NCI-H1930 (cell line): ENCODE data around the gene QRSL1.
"Not testable (repeated sequence)": the region's sequence is repeated elsewhere in the genome, so short reads cannot be mapped to it uniquely, and the experiment has no call there.

ENCODE experiments used
- DNase-seq, 2 experiments: peaks; one replicate each; lab custom pipeline; 2025; lab: John Stamatoyannopoulos, UW

The QRSL1 gene, protein sequence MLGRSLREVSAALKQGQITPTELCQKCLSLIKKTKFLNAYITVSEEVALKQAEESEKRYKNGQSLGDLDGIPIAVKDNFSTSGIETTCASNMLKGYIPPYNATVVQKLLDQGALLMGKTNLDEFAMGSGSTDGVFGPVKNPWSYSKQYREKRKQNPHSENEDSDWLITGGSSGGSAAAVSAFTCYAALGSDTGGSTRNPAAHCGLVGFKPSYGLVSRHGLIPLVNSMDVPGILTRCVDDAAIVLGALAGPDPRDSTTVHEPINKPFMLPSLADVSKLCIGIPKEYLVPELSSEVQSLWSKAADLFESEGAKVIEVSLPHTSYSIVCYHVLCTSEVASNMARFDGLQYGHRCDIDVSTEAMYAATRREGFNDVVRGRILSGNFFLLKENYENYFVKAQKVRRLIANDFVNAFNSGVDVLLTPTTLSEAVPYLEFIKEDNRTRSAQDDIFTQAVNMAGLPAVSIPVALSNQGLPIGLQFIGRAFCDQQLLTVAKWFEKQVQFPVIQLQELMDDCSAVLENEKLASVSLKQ

GRCh38 chr6:106629103-106629858 lies at the start of gene QRSL1, which contains the start of gene RTN4IP1:
TSS of gene QRSL1 (plus strand) at chr6:106629578. CDS start at chr6:106629682, 104 bp downstream.
TSS of gene RTN4IP1 (minus strand) at chr6:106629498. CDS start at chr6:106629021, 477 bp downstream.
- peak; percentile 75 to 85 for DNase-seq

DNA sequence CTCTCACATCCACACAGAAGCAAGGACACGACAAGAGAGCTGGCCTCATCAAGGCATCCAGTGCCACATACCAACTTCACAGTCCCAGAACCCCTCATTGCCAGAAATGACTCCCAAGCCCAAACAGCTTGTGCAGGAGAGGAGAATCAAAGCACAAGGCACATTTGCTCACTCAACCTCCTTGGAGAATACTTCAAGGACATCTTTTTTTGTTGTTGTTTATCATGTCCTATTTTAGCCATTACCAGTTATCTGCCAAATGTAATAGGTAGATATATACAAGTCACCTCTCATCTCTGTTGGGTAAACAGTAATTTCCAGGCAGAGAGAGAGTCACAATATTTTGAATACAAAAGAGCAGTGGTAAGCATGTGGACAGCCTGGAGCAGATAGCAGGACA lies 47.9 kb upstream of the QRSL1 start:
- no peak for DNase-seq

DNA sequence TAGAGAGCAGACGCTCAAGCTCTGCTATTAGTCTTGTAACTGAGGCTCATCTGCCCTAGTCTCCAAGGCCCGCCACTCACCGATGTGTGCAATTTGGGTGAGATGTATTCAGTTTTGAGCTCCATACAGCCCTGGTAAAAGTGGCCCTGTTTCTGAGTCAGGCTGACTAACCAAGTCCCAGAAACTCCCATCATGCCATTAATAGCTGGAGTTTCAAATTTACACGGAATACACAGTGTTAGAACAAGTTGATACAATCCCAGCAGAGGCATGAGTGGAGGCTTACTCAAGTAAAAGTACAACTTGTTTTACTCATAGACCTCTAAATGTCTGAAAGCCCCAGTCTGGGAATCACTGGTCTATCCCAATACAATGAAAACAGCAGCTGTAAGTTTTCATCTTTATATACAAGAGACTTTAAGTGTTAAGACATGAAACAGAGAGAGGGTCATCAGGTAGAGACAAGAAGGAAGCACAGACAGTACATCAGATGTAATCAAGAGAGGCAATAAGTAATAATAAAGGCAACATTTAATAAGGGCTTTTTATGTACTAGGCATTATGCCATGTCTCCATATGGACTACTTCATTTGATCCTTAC lies 42.5 kb upstream of the QRSL1 start:
- DNase-seq: no peak

- not testable (repeated sequence) for DNase-seq
These were observed 40.4 kb upstream of the QRSL1 start for GRCh38 chr6:106588937-106589336.

DNA sequence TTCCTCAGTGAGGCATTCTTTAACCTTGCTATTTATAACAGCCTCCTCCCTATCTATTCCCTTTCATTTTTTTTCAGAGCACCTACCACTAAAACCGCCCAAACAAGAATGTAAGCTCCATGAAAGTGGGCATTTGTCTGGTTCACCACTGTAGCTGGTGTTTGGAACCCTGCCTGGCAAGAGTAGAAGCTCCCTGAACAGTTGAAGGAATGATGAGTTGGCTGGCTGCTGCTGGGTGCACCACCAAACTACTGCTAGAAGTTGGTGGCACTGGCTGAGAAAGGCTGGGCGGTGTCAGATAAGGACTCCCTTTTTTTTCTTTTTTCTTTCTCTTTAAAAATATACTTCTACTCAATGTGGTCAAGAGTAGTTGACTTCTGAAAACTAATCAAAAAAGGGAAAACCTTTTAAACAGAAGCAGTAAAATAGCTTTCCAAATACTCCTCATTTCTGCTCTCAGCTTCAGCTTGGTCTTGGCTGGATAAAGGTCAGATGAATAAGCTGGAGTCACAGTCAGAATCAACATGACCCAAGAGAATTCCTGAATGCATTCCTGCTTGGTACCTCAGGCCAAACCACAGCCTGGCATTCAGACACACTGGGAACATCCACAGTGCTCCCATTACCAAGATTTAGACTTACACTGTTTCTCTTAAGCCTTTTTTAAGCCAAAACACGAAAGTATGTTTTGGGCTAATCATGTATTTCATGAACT lies 38.1 kb upstream of the QRSL1 start:
- no peak for DNase-seq

DNA sequence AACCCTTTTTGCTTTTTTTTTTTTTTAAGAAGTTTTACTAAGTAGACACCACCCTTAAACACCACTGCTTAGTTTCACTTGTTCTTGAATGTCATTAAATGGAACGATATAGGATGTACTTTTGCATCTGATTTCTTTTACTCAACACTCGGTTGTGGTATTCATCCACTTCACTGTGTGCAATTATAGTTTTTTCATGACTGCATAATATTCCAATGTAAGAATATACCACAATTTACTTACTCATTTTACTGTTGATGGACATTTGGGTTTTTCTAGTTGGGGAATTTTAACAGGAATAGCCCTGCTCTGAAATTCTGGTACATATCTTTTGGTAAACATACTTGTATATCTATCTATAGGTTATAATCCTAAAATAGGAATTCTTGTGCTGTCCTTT lies 29.9 kb upstream of the QRSL1 start:
- no peak for DNase-seq

GRCh38 chr6:106600329-106600728 lies 29.0 kb upstream of the QRSL1 start:
- DNase-seq: no peak

- DNase-seq: no peak
These were observed 21.2 kb upstream of the QRSL1 start for GRCh38 chr6:106608080-106608668.

DNA sequence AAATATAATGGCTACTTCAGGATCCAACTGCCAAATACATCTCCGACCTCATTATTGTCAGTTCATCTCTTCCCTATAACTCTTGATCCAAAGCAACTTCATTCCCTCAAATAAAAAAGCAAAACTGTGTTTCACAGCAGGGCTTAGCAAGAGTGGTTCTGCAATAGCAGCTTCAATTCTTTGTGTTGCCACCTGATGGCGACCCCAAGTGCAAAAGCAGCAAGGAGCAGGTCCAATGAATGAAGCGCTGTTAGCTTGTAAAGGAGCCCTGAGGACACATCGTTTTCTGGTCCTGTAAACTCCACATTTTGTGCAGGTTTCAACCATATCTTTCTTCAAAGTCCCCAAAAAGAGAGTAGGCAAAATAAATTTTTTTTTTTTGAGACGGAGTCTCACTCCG lies 19.7 kb upstream of the QRSL1 start:
- DNase-seq: no peak

GRCh38 chr6:106611030-106611429 lies 18.3 kb upstream of the QRSL1 start:
- no peak for DNase-seq

DNA sequence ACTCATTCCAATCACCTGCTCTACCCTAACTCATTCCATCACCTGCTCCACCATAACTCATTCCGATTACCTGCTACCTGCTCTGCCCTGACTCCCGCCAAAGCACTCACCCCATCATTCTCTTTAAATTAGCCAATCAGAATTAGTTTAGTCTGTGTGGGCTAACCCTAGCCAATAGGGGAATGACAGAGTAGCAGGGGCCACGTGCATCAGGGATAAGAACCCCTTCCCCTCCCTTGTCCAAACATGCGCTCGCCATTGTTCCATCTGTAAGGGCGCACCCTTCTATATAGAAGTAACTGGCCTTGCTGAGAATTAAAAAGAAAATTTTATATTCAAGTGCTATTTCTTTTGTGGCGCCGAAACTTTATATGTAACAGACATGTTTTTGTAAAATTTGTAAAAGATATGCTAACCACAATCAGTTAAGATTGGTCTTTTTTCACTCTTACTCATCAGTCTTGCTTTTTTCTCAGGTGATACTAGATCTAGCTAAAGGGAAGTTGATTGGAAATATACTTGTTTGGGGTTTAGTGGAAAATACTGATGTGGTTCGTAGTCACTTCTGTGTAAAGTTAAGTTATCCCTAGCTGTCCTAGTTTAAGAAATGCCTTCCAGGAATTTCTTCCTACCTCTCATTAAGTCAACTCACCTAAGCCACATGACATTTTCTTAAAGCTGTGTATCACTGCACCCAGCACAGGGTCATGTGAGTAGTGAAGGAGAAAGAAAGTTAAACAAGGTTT lies 16.5 kb upstream of the QRSL1 start:
- DNase-seq: no peak

- DNase-seq: no peak
These were observed 15.8 kb upstream of the QRSL1 start for GRCh38 chr6:106613590-106613989.

- DNase-seq: no peak
These were observed 15.2 kb upstream of the QRSL1 start for GRCh38 chr6:106614166-106614565.

DNA sequence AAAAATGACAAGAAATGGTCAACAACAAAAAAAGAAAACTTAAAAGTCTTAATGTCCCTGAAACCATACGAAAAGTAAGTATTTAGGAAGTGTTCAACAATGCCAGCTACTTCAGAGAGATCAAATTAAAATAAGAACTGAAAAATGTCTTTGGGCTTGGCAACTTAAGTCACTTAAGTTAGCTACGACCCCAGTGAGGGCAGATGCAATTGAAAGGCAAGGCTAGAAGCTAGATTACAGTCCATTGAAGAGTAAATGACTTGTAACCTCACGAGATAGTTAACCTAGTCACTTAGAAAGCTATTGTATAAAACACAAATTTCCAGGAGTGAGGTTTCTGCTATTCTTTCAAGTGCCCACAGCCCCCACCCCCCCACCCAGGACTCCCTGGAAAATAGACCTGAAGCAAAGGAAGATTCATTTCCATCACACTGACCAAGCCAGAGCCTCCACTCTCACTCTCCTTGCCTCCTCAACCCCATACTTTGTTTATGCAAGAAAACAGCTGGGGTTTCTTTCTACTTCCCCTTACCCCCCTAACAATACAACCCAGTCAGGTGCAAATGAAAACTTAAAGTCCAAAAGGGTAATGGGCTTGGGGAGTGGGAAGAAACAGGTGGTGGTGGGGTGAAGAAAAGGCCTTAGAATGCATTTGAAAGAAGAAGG lies 14.7 kb upstream of the QRSL1 start:
- DNase-seq: no peak

DNA sequence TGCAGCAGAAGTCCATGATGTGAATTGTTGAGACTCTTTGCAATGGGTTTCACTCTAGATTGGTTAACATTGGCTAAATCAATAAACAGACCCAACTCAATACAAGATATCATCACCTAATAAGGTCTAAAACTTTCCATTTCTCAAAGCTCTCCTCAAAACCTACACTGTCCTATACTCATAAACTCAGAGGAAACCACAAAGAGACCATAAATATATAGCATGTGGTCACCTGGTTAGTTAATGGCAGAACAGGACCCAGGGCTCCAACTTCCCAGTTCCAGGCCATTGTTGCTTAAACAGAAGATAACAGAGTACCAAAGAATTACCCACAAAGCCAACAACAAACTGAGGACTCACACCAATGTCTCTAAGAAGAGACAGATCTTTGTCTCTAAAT lies 12.1 kb upstream of the QRSL1 start:
- no peak for DNase-seq

GRCh38 chr6:106617857-106618256 lies 11.5 kb upstream of the QRSL1 start:
- no peak for DNase-seq

- no peak for DNase-seq
These were observed 11.1 kb upstream of the QRSL1 start for GRCh38 chr6:106618324-106618723.

DNA sequence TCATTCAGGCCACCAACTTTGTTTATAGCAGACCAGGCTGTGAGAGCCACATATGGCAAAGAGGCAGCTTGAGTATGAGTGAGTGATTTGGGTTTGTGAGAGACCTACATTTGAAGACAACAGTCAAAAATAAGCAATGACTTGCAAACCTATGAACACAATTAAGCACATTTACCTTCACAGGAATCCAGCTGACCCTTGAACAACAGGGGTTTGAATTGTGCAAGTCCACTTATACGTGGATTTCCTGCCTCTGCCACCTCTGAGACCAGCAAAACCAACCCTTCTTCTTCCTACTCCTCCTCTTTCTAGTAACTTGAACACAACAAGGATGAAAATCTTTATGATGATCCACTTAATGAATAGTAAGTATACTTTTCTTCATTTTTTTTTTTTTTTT lies 10.2 kb upstream of the QRSL1 start:
- DNase-seq: no peak

GRCh38 chr6:106620931-106621672 lies 8.3 kb upstream of the QRSL1 start:
- DNase-seq: no peak

GRCh38 chr6:106622412-106622811 lies 7.0 kb upstream of the QRSL1 start:
- DNase-seq: no peak
